BE2C (cell line): Measurements from ENCODE around the gene CUBN.

Experiments
- DNase-seq: peaks from one replicate; pipeline ENCODE4 v3.0.0-alpha.2; 2020
- H3K27me3 ChIP-seq: fragments of 250-450 bp; sonication (Bioruptor Pico); 2 replicates; pipeline ENCODE4 v1.5.1; 2020; ENCODE audit warnings: mild to moderate bottlenecking
- H3K36me3 ChIP-seq: fragments of 250-450 bp; sonication (Bioruptor Pico); 2 replicates; pipeline ENCODE4 v1.5.1; 2020; ENCODE audit warnings: mild to moderate bottlenecking
- H3K4me1 ChIP-seq: fragments of 250-450 bp; sonication (Bioruptor Pico); 2 replicates; pipeline ENCODE4 v1.5.1; 2020
- H3K4me3 ChIP-seq: 2 replicates; pipeline ENCODE4 v1.5.1; 2011; ENCODE audit warnings: low read depth, low read length
- H3K9me3 ChIP-seq: fragments of 250-450 bp; sonication (Bioruptor Pico); 2 replicates; pipeline ENCODE4 v1.5.1; 2020
- TF ChIP-seq, protein P1 (sequence below): IDR thresholded peaks from 2 replicates; pipeline ENCODE4 v1.5.1; 2012; ENCODE audit warnings: mild to moderate bottlenecking, low read depth, low read length

CUBN gene

DNA sequence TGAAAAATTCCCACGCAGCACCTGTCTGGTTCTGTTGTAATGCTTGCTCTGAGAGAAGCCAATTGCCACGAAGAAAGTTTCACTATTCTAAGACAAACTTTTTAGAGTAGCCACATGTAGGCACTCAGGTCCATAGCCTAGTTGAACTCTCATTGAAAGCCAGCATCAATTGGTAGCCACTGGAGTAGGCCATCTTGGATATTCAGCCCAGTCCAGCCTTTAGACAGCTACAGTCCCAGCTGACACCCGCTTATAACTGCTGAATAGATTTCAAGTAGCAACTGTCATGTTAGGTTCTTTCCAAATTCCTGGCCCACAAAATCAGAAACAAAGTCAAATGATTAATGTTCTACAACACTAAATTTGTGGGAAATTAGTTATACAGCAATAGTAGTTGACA lies 31.6 kb downstream of the CUBN start:
- no peak for DNase-seq
- Histone ChIP-seq H3K27me3 (no peaks in the 10 kb centered on the region), H3K36me3 (no peaks in the 10 kb centered on the region), H3K9me3 (no peaks in the 10 kb centered on the region), H3K4me3 (no peak overlapping the region), H3K4me1 (no peaks in the 10 kb centered on the region; the same call in 1 of the 2 replicates)
- TF ChIP-seq, protein P1, sequence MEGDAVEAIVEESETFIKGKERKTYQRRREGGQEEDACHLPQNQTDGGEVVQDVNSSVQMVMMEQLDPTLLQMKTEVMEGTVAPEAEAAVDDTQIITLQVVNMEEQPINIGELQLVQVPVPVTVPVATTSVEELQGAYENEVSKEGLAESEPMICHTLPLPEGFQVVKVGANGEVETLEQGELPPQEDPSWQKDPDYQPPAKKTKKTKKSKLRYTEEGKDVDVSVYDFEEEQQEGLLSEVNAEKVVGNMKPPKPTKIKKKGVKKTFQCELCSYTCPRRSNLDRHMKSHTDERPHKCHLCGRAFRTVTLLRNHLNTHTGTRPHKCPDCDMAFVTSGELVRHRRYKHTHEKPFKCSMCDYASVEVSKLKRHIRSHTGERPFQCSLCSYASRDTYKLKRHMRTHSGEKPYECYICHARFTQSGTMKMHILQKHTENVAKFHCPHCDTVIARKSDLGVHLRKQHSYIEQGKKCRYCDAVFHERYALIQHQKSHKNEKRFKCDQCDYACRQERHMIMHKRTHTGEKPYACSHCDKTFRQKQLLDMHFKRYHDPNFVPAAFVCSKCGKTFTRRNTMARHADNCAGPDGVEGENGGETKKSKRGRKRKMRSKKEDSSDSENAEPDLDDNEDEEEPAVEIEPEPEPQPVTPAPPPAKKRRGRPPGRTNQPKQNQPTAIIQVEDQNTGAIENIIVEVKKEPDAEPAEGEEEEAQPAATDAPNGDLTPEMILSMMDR = no peak

DNA sequence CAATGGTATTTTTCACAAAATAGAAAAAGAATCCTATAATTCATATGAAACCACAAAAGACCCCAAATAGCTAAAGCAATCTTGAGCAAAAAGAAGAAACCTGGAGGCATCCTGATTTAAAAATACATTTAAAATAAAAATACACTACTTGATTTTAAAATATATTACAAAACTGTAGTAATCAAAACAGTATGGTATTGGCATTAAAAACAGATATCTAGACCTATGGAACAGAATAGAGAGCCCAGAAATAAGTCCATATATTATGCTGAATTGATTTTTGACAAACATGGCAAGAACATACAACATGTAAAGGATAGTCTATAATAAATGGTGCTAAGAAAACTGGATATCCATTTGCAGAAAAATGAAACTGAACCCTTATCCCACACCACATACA lies 34.8 kb downstream of the CUBN start:
- Histone ChIP-seq H3K4me3 (no peak overlapping the region), H3K36me3 (no peaks in the 10 kb centered on the region), H3K27me3 (no peaks in the 10 kb centered on the region), H3K4me1 (no peaks in the 10 kb centered on the region; the same call in 1 of the 2 replicates), H3K9me3 (no peaks in the 10 kb centered on the region)
- DNase-seq = no peak
- TF ChIP-seq, protein P1 = no peak

DNA sequence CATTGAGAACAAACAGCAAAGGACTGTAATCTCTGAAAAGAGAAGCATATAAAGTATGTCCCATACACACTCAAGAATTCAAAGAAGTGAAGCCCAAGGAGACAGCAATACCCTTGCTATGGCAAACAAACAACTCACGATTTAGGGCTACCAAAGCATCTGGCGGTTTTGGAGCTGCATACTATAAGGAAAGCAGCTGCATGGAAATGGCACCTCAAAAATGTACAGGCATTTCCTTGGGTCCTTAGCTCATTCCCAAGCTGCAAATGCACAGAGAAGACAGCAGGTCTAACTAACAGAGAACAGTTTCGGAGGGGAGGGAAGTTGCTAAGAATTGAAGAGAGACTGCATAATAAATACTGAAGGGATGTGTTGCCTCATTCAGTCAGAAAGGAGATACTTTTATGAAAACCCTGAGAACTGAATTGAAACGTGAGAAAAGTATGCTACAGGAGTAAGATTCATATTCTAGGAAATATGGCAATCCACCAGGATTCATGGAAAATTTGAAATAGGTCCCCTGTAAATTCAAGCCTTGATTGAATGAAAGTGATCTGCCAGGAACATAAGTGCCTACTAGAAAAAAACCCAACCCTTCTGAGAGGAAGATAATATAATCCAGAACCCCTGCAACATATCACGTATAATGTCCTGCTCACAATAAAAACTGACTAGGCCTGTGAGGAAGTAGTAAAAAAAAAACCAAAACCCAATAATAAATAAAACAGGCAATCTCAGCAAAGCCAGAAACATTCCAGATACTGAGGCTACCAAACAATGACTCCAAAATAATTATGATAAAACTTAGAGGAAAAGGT lies 36.4 kb downstream of the CUBN start:
- Histone ChIP-seq H3K36me3 (no peaks in the 10 kb centered on the region), H3K27me3 (no peaks in the 10 kb centered on the region), H3K9me3 (no peaks in the 10 kb centered on the region), H3K4me1 (no peaks in the 10 kb centered on the region; the same call in 1 of the 2 replicates), H3K4me3 (no peak overlapping the region)
- TF ChIP-seq, protein P1 = no peak
- DNase-seq = no peak

DNA sequence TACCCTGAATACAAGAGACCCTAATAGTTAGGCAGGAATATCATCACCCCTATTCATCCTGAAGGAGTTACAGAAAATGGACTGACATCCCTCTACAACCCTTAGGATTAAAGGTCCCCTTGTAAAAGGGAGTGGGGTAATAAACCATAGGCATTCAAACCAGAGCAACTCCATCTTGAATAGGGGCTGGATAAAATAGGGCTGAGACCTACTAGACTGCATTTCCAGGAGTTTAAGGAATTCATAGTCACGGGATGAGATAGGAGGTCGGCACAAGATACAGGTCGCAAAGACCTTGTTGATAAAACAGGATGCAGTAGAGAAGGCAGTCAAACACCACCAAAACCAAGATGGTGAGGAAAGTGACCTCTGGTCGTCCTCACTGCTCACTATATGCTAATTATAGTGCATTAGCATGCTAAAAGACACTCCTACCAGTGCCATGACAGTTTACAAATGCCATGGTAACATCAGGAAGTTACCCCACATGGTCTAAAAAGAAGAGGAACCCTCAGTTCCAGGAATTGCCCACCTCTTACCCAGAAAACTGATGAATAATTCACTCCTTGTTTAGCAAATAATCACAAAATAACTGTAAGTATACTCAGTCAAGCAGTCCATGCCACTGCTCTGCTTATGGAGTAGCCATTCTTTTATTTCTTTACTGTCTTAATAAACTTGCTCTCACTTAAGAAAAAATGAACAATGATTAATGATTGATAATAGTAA lies 37.2 kb downstream of the CUBN start:
- no peak overlapping the region for H3K4me3 ChIP-seq
- no peaks in the 10 kb centered on the region for H3K36me3 ChIP-seq
- DNase-seq = no peak
- H3K27me3 ChIP-seq = no peaks in the 10 kb centered on the region
- TF ChIP-seq, protein P1 = no peak
- H3K9me3 ChIP-seq = no peaks in the 10 kb centered on the region
- no peaks in the 10 kb centered on the region; the same call in 1 of the 2 replicates for H3K4me1 ChIP-seq

DNA sequence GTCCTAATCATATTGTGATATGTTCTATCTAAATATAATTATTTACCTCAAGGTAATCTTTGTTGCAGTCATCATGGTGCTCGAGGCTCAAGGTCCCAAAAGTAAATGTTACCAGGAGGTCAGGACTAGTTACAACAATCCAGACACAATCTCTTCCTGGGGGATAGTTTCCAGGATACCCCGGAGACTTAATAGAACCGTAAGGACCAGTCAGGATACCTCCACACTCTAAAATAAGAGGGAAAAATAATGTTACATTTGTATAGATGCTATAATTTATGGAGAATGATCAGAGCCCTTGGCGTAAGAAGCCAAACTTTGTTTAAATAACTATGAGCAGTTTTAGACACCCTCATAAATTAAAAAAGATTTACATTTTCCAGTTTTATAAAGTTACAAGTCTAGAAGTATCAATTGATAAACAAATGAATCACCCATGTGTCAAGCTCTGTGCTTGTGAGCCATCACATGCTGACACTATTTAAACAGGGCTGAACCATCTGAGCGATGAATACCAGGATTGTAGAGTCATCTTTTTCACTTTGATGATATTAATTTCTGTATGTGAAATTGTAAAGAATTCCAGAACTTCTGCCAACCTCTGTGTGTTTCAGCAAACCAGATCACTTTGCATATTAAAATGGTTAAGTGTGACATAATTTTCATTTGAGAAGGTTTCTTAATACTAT lies 41.3 kb downstream of the CUBN start:
- Histone ChIP-seq H3K4me1 (no peaks in the 10 kb centered on the region), H3K4me3 (no peak overlapping the region), H3K36me3 (no peaks in the 10 kb centered on the region), H3K27me3 (no peaks in the 10 kb centered on the region), H3K9me3 (no peaks in the 10 kb centered on the region)
- TF ChIP-seq, protein P1 = no peak
- DNase-seq = no peak
